Neural cell (in vitro differentiated cells): Measurements from ENCODE around the gene RNF182. TPM values are rescaled to one million over a fixed set of nuclear protein-coding genes. Genes with fewer than 3 reads are reported as not detected.

Experiments used
- H2AFZ ChIP-seq: fragments of 200-600, 300-800 bp; sonication (generic), shearing (Covaris generic); 2 replicates; pipeline ENCODE4 v1.6.0; 2014; ENCODE audit warnings: low read depth, mild to moderate bottlenecking, antibody characterized with exemption, low read length, moderate library complexity
- H3F3A ChIP-seq: fragments of 200-600 bp; shearing (Covaris generic); 2 replicates; pipeline ENCODE4 v1.6.1; 2016; ENCODE audit warnings: mild to moderate bottlenecking, moderate library complexity, mixed read lengths, antibody characterized with exemption, low read length; ENCODE audit not compliant: insufficient read depth, poor library complexity, severe bottlenecking
- H3K27ac ChIP-seq: fragments of 200-600, 300-800 bp; sonication (generic), shearing (Covaris generic); 2 replicates; pipeline ENCODE4 v1.5.1; 2014; ENCODE audit warnings: mild to moderate bottlenecking, low read length, moderate library complexity
- H3K27me3 ChIP-seq: fragments of 300-800, 200-600 bp; sonication (generic), shearing (Covaris generic); 2 replicates; pipeline ENCODE4 v1.6.0; 2014; ENCODE audit warnings: mild to moderate bottlenecking, low read depth, low read length, moderate library complexity; ENCODE audit not compliant: insufficient read depth
- H3K36me3 ChIP-seq: fragments of 300-800, 200-600 bp; sonication (generic), shearing (Covaris generic); 2 replicates; pipeline ENCODE4 v1.5.1; 2014; ENCODE audit warnings: mild to moderate bottlenecking, antibody characterized with exemption, low read length, moderate library complexity; ENCODE audit not compliant: insufficient read depth
- H3K4me2 ChIP-seq: fragments of 300-800, 200-600 bp; sonication (generic), shearing (Covaris generic); 2 replicates; pipeline ENCODE4 v1.6.0; 2014; ENCODE audit warnings: mild to moderate bottlenecking, low read length
- H3K4me3 ChIP-seq: fragments of 300-800, 200-600 bp; sonication (generic), shearing (Covaris generic); 2 replicates; pipeline ENCODE4 v1.5.1; 2014; ENCODE audit warnings: mild to moderate bottlenecking, low read length, moderate library complexity
- H3K79me2 ChIP-seq: fragments of 200-600 bp; shearing (Covaris generic); replicated peaks from 2 replicates; pipeline ENCODE4 v1.6.0; 2014; ENCODE audit warnings: mild to moderate bottlenecking, low read length, moderate library complexity; ENCODE audit not compliant: insufficient read depth
- H3K9ac ChIP-seq: fragments of 300-800, 200-600 bp; sonication (generic), shearing (Covaris generic); 2 replicates; pipeline ENCODE4 v1.6.1; 2016; ENCODE audit warnings: mild to moderate bottlenecking, low read length, mixed read lengths
- H3K9me2 ChIP-seq: fragments of 200-600 bp; shearing (Covaris generic); 2 replicates; pipeline ENCODE4 v1.6.1; 2016; ENCODE audit warnings: mild to moderate bottlenecking, low read length, mixed read lengths; ENCODE audit not compliant: insufficient read depth
- H3K9me3 ChIP-seq: fragments of 200-600, 300-800 bp; sonication (generic), shearing (Covaris generic); 2 replicates; pipeline ENCODE4 v1.6.1; 2016; ENCODE audit warnings: mild to moderate bottlenecking, mixed run types, low read length, moderate library complexity, mixed read lengths
- H4K20me1 ChIP-seq: fragments of 200-600 bp; shearing (Covaris generic); 2 replicates; pipeline ENCODE4 v1.6.1; 2016; ENCODE audit warnings: mild to moderate bottlenecking, mixed run types; ENCODE audit not compliant: insufficient read depth
- CTCF ChIP-seq: fragments of 450-650 bp; IDR thresholded peaks from 2 replicates; pipeline ENCODE4 v1.5.1; 2014; ENCODE audit warnings: antibody characterized with exemption, mild to moderate bottlenecking, moderate library complexity; ENCODE audit not compliant: poor library complexity, severe bottlenecking
- EP300 ChIP-seq: fragments of 450-650 bp; conservative IDR thresholded peaks from 2 replicates; pipeline ENCODE4 v1.6.1; 2014; ENCODE audit warnings: antibody characterized with exemption, mild to moderate bottlenecking, moderate library complexity; ENCODE audit not compliant: poor library complexity, severe bottlenecking
- EZH2 ChIP-seq: fragments of 200-600, 300-800 bp; shearing (Covaris generic), sonication (generic); IDR thresholded peaks from 2 replicates; pipeline ENCODE4 v1.6.1; 2014; ENCODE audit warnings: antibody characterized with exemption, low read length, borderline replicate concordance, mild to moderate bottlenecking; ENCODE audit not compliant: insufficient read depth, poor library complexity, severe bottlenecking
- MXI1 ChIP-seq: fragments of 450-650 bp; conservative IDR thresholded peaks from 2 replicates; pipeline ENCODE4 v1.6.1; 2014; ENCODE audit warnings: antibody characterized with exemption, mild to moderate bottlenecking; ENCODE audit not compliant: poor library complexity, severe bottlenecking
- POLR2AphosphoS5 ChIP-seq: IDR thresholded peaks from 2 replicates; pipeline ENCODE4 v1.6.1; 2012
- RAD21 ChIP-seq: fragments of 450-650 bp; conservative IDR thresholded peaks from 2 replicates; pipeline ENCODE4 v1.6.1; 2014; ENCODE audit warnings: antibody characterized with exemption, mild to moderate bottlenecking, moderate library complexity
- REST ChIP-seq: IDR thresholded peaks from 2 replicates; pipeline ENCODE4 v1.6.1; 2012; ENCODE audit warnings: borderline replicate concordance
- SMC3 ChIP-seq: fragments of 450-650 bp; conservative IDR thresholded peaks from 2 replicates; pipeline ENCODE4 v1.6.1; 2014; ENCODE audit warnings: antibody characterized with exemption, mild to moderate bottlenecking, moderate library complexity; ENCODE audit not compliant: poor library complexity
- TAF1 ChIP-seq: IDR thresholded peaks from 2 replicates; pipeline ENCODE4 v1.6.1; 2012; ENCODE audit warnings: low read depth
- polyA plus RNA-seq: library from polyadenylated mRNA; depleted of rRNA; stranded (reverse); fragments of >200 nt; gene quantifications from 2 replicates; pipeline ENCODE4 v1.2.3, GENCODE V29; 2014

RNF182 gene
- polyA plus RNA-seq, 1 donor from 2014 or later: 8.0 TPM

- Histone ChIP-seq H3K9me2 (no peaks in the 10 kb centered on the region), H3K9ac (no peak overlapping the region), H3K36me3 (no peaks in the 10 kb centered on the region), H3F3A (no peaks in the 10 kb centered on the region), H3K79me2 (no peaks in the 10 kb centered on the region), H3K9me3 (no peaks in the 10 kb centered on the region), H2AFZ (no peak overlapping the region), H3K4me3 (no peak overlapping the region), H3K4me2 (no peak overlapping the region), H4K20me1 (no peaks in the 10 kb centered on the region), H3K27me3 (no peaks in the 10 kb centered on the region), H3K27ac (no peak overlapping the region)
- TF ChIP-seq REST (no peak), POLR2AphosphoS5 (no peak), SMC3 (no peak), MXI1 (no peak), EZH2 (no peak), CTCF (no peak), TAF1 (no peak), EP300 (no peak), RAD21 (no peak)
Measured at GRCh38 chr6:14001329-14002012, 76.7 kb downstream of the RNF182 start.

- H3K9ac ChIP-seq: no peak overlapping the region
- H3K4me3 ChIP-seq: no peak overlapping the region
- TF ChIP-seq SMC3: no peak
- no peak for TF ChIP-seq REST
- TF ChIP-seq TAF1: no peak
- no peak for TF ChIP-seq POLR2AphosphoS5
- TF ChIP-seq EZH2: no peak
- TF ChIP-seq RAD21: no peak
- no peak for TF ChIP-seq MXI1
- TF ChIP-seq EP300: no peak
- no peak for TF ChIP-seq CTCF
- H4K20me1 ChIP-seq: no peaks in the 10 kb centered on the region
- no peaks in the 10 kb centered on the region for H3K79me2 ChIP-seq
- no peaks in the 10 kb centered on the region for H3K9me2 ChIP-seq
- H3K4me2 ChIP-seq: no peak overlapping the region
- H3F3A ChIP-seq: no peaks in the 10 kb centered on the region
- no peaks in the 10 kb centered on the region for H3K27me3 ChIP-seq
- H3K27ac ChIP-seq: no peak overlapping the region
- no peaks in the 10 kb centered on the region for H3K36me3 ChIP-seq
- H3K9me3 ChIP-seq: no peaks in the 10 kb centered on the region
- no peak overlapping the region for H2AFZ ChIP-seq
Measured at GRCh38 chr6:14002176-14002947, 77.6 kb downstream of the RNF182 start.
